IMR-90 (cell line): Measurements from ENCODE around the gene BICD1. TPM values are rescaled to one million over a fixed set of nuclear protein-coding genes. Genes with fewer than 3 reads are reported as not detected.

Experiments used
- ATAC-seq: fragments of 200-7000 bp; cut with Tn5 transposase; 2 replicates; pipeline ENCODE4 v1.9.1; 2020; ENCODE audit warnings: low read depth, mild to moderate bottlenecking, moderate library complexity
- BruUV-seq: library from RNA; stranded (reverse); fragments of 400-500 nt; replicated peaks from 2 replicates; lab custom pipeline; 2021; lab: Mats Ljungman, UMichigan
- CTCF ChIA-PET: fragments of 300-600 bp; formaldehyde crosslinking; extraction: SDS; loops from one replicate; lab custom pipeline; 2021; ENCODE audit warnings: antibody characterized with exemption; lab: Yijun Ruan, JAX
- POLR2A ChIA-PET: fragments of 300-600 bp; sonication (Branson Sonifier 250); formaldehyde crosslinking; loops from one replicate; lab custom pipeline; 2022; ENCODE audit warnings: antibody characterized with exemption; ENCODE audit not compliant: unreplicated experiment; lab: Charles Lee
- DNase-seq: peaks from one replicate; pipeline ENCODE4 v3.0.0; 2013
- H2AFZ ChIP-seq: replicated peaks from 2 replicates; pipeline ENCODE3; 2013; ENCODE audit warnings: low read length, mild to moderate bottlenecking; ENCODE audit not compliant: poor library complexity
- H2AK5ac ChIP-seq: 2 replicates; pipeline ENCODE4 v1.6.1; 2013; ENCODE audit warnings: low read depth, low read length, inconsistent platforms
- H2AK9ac ChIP-seq: replicated peaks from 2 replicates; pipeline ENCODE3; 2013; ENCODE audit warnings: mild to moderate bottlenecking, low read depth, low read length, moderate library complexity; ENCODE audit not compliant: poor library complexity
- H2BK120ac ChIP-seq: 2 replicates; pipeline ENCODE4 v1.6.1; 2013; ENCODE audit warnings: low read depth, low read length, inconsistent platforms
- H2BK15ac ChIP-seq: 3 replicates; pipeline ENCODE4 v1.6.1; 2013; ENCODE audit warnings: low read depth, low read length, inconsistent platforms
- H2BK20ac ChIP-seq: 2 replicates; pipeline ENCODE4 v1.6.1; 2013; ENCODE audit warnings: low read depth, mild to moderate bottlenecking, inconsistent platforms, low read length, moderate library complexity
- H2BK5ac ChIP-seq: 2 replicates; pipeline ENCODE4 v1.6.1; 2013; ENCODE audit warnings: mild to moderate bottlenecking, low read depth, low read length, inconsistent platforms; ENCODE audit not compliant: poor library complexity, severe bottlenecking
- H3K14ac ChIP-seq: replicated peaks from 2 replicates; pipeline ENCODE4 v1.6.1; 2013; ENCODE audit warnings: low read depth, low read length, inconsistent platforms
- H3K18ac ChIP-seq: 2 replicates; pipeline ENCODE4 v1.6.1; 2013; ENCODE audit warnings: low read depth, low read length, control low read depth
- H3K23ac ChIP-seq: 2 replicates; pipeline ENCODE4 v1.6.1; 2013; ENCODE audit warnings: low read depth, low read length, inconsistent platforms
- H3K27ac ChIP-seq: 2 replicates; pipeline ENCODE4 v1.5.1; 2013; ENCODE audit warnings: mild to moderate bottlenecking, control low read depth, low read length; ENCODE audit not compliant: insufficient read depth
- H3K27me3 ChIP-seq: 2 replicates; pipeline ENCODE4 v1.6.1; 2013; ENCODE audit warnings: low read length; ENCODE audit not compliant: control insufficient read depth, insufficient read depth
- H3K36me3 ChIP-seq: 2 replicates; pipeline ENCODE4 v1.6.1; 2013; ENCODE audit warnings: low read length, mixed read lengths; ENCODE audit not compliant: control insufficient read depth, insufficient read depth
- H3K4ac ChIP-seq: 2 replicates; pipeline ENCODE4 v1.6.1; 2013; ENCODE audit warnings: low read depth, low read length, inconsistent platforms
- H3K4me1 ChIP-seq: 2 replicates; pipeline ENCODE4 v1.6.1; 2013; ENCODE audit warnings: low read length, mixed read lengths; ENCODE audit not compliant: control insufficient read depth, insufficient read depth
- H3K4me2 ChIP-seq: 2 replicates; pipeline ENCODE4 v1.6.1; 2013; ENCODE audit warnings: low read depth, mild to moderate bottlenecking, control low read depth, low read length, moderate library complexity
- H3K4me3 ChIP-seq: 2 replicates; pipeline ENCODE4 v1.5.1; 2013; ENCODE audit warnings: low read depth, mild to moderate bottlenecking, control low read depth, low read length, moderate library complexity; ENCODE audit not compliant: insufficient read depth
- H3K56ac ChIP-seq: 2 replicates; pipeline ENCODE4 v1.6.1; 2013; ENCODE audit warnings: low read length, inconsistent platforms; ENCODE audit not compliant: insufficient read depth; ENCODE audit errors: extremely low read depth
- H3K79me1 ChIP-seq, 2 experiments: 2 replicates each; pipeline ENCODE4 v1.6.1; 2013; ENCODE audit warnings: low read length in 2 of 2, inconsistent platforms in 1 of 2, low read depth in 1 of 2
- H3K9ac ChIP-seq: 2 replicates; pipeline ENCODE4 v1.6.1; 2013; ENCODE audit warnings: low read depth, low read length, control low read depth
- H3K9me1 ChIP-seq: 2 replicates; pipeline ENCODE4 v1.6.1; 2013; ENCODE audit warnings: low read length, inconsistent platforms; ENCODE audit not compliant: insufficient read depth
- H3K9me3 ChIP-seq: 2 replicates; pipeline ENCODE4 v1.6.1; 2013; ENCODE audit warnings: low read length; ENCODE audit not compliant: control insufficient read depth, insufficient read depth
- H4K20me1 ChIP-seq: 2 replicates; pipeline ENCODE4 v1.6.1; 2013; ENCODE audit warnings: low read length, inconsistent platforms; ENCODE audit not compliant: insufficient read depth
- H4K5ac ChIP-seq: 2 replicates; pipeline ENCODE4 v1.6.1; 2013; ENCODE audit warnings: mild to moderate bottlenecking, low read depth, low read length, control low read depth
- H4K8ac ChIP-seq, 2 experiments: 2 replicates each; pipeline ENCODE4 v1.6.1; 2013; ENCODE audit warnings: low read depth in 2 of 2, low read length in 2 of 2, control low read depth in 1 of 2, inconsistent platforms in 1 of 2
- H4K91ac ChIP-seq: 2 replicates; pipeline ENCODE4 v1.6.1; 2013; ENCODE audit warnings: low read depth, low read length, inconsistent platforms; ENCODE audit not compliant: insufficient read depth
- MAZ ChIP-seq: IDR thresholded peaks from 2 replicates; pipeline ENCODE4 v1.6.1; 2012; ENCODE audit warnings: low read depth, mild to moderate bottlenecking, low read length, improper control_type of control experiment, moderate library complexity, borderline replicate concordance
- NFE2L2 ChIP-seq: fragments of 150-350 bp; IDR thresholded peaks from 2 replicates; pipeline ENCODE4 v1.6.1; 2016; ENCODE audit warnings: low read depth, mild to moderate bottlenecking, low read length
- POLR2A ChIP-seq: IDR thresholded peaks from 2 replicates; pipeline ENCODE4 v1.6.1; 2012; ENCODE audit warnings: mild to moderate bottlenecking, low read depth, low read length
- RAD21 ChIP-seq: IDR thresholded peaks from 2 replicates; pipeline ENCODE4 v1.6.1; 2012; ENCODE audit warnings: low read length, improper control_type of control experiment
- WGBS, 2 experiments: methylation state at CpG; one replicate each; pipeline versions ENCODE4 v1.1.5 to v1.1.7; 2013; ENCODE audit warnings: missing lambda C conversion rate in 2 of 2; ENCODE audit not compliant: insufficient read length in 1 of 2; ENCODE audit errors: extremely low coverage in 2 of 2; 5-methylcytosine and 5-hydroxymethylcytosine counted together
- dilution Hi-C: fragments of 300-500 bp; cut with HindIII; formaldehyde crosslinking; loops from one replicate; pipeline ENCODE4 v1.14.3; 2018; ENCODE audit warnings: low sequenced_read_pairs; ENCODE audit not compliant: unreplicated experiment
- in situ Hi-C: fragments of 300-500 bp; cut with MboI; formaldehyde crosslinking; loops from 3 replicates; pipeline ENCODE4 v1.14.3; 2019; ENCODE audit warnings: low sequenced_read_pairs, inconsistent platforms, mixed read lengths
- intact Hi-C: fragments of 100-400 bp; cut with micrococcal nuclease; formaldehyde crosslinking; loops from 2 replicates; pipeline ENCODE4 v1.10.0; 2022
- polyA plus RNA-seq, 3 experiments: library from polyadenylated mRNA; depleted of rRNA; stranded (reverse); fragments of >200 nt; gene quantifications; 2 replicates each; pipeline ENCODE4 v1.2.3, GENCODE V29; 2012; ENCODE audit warnings: low replicate concordance in 1 of 3
- total RNA-seq: library from RNA; depleted of rRNA; stranded (reverse); fragments of >200 nt; gene quantifications from 2 replicates; pipeline ENCODE4 v1.2.3, GENCODE V29; 2012

Gene BICD1
- total and polyA plus RNA-seq, 2 of the 4 experiments (the other 2 are of a cell fraction): 17.2 to 21.8 TPM

GRCh38 chr12:32419520-32419960 is 312.9 kb downstream of the BICD1 start:
- dilution Hi-C loops: no loop called here
- H2AFZ ChIP-seq: no peak overlapping the region

More at GRCh38 chr12:32419520-32419960, 312.9 kb downstream of the BICD1 start:
- no peak overlapping the region for H2AK9ac ChIP-seq
- H3K56ac ChIP-seq: no peak overlapping the region
- DNase-seq (peak; percentile 11), ATAC-seq (peak; percentile 47)
- H2BK15ac ChIP-seq: no peak overlapping the region
- no peak overlapping the region for H2BK120ac ChIP-seq
- H4K20me1 ChIP-seq: no peaks in the 10 kb centered on the region
- TF ChIP-seq MAZ (no peak), POLR2A (no peak), NFE2L2 (no peak), RAD21 (no peak)
- H3K4me1 ChIP-seq: no peaks in the 10 kb centered on the region
- ChIA-PET CTCF (interaction anchor here (0.9 kb wide), 1 partner anchor 9 kb away, joined by 5 read pairs; no protein-coding TSS in a partner anchor), POLR2A (no interaction called here)
- H3K4ac ChIP-seq: no peak overlapping the region
- no peak overlapping the region for H3K9ac ChIP-seq
- no peaks in the 10 kb centered on the region for H3K79me1 ChIP-seq
- H3K18ac ChIP-seq: no peak overlapping the region
- no peak overlapping the region for H4K8ac ChIP-seq
- no peaks in the 10 kb centered on the region for H3K36me3 ChIP-seq
- no peak overlapping the region for H2BK20ac ChIP-seq
- H3K27ac ChIP-seq: no peak overlapping the region
- H3K23ac ChIP-seq: no peak overlapping the region
- no peak overlapping the region for H2AK5ac ChIP-seq
- H3K14ac ChIP-seq: no peak overlapping the region
- no peaks in the 10 kb centered on the region for H3K9me1 ChIP-seq
- H3K4me3 ChIP-seq: no peak overlapping the region
- H4K5ac ChIP-seq: no peak overlapping the region
- in situ Hi-C loops: no loop called here
- H3K27me3 ChIP-seq: peaks cover 4% of the 10 kb centered on the region
- H3K9me3 ChIP-seq: no peaks in the 10 kb centered on the region
- no peak overlapping the region for H3K4me2 ChIP-seq
- no peak overlapping the region for H4K91ac ChIP-seq
- intact Hi-C loops: no loop called here
- no CpG with 5 or more reads among the region's 2 CpGs for WGBS, 2 experiments
- no TSS peak for BruUV-seq
- H2BK5ac ChIP-seq: no peak overlapping the region
